DMS53 (cell line): Measurements from ENCODE around the gene HRH2.

Experiments used
- DNase-seq: peaks from one replicate; lab custom pipeline; 2025; lab: John Stamatoyannopoulos, UW

The HRH2 gene

DNA sequence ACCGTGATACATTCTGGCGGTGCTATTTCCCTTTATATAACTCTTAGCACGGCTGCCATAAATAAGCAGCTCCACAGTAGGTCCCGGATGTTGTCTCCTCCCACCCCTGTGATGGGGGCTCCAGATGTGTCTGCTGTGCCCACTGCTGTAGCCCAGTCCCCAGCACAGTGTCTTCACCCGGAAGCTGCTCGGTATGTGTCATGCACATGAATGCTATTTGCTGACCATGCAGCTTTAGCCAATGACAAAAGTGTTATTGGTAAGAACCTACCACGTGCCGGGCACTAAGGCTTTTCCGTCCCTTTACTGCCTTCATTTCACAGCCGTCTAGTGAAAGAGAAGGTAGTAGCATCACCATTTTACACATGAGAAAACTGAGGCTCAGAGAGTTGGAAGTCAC, 20.2 kb downstream of the HRH2 start:
- DNase-seq: no peak

DNA sequence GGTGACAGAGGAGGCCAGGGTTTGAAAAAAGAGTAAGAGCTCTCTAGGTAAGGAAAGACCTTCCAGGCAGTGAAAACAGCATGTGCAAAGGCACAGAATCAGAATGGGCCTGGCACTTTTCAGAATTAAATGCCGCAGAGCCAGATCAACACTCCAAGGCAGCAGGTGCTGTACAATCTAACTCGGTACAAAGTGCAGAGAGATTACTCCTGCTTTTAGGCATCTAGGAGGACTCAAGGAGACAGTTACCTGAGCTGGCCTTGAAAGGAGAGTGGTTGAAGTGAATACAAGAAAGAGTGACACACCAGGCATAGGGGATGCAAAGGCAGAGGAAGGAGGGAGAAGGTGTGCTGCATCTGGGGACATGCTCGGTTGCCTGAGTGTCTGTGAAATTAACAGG, 21.5 kb downstream of the HRH2 start:
- DNase-seq: no peak

DNA sequence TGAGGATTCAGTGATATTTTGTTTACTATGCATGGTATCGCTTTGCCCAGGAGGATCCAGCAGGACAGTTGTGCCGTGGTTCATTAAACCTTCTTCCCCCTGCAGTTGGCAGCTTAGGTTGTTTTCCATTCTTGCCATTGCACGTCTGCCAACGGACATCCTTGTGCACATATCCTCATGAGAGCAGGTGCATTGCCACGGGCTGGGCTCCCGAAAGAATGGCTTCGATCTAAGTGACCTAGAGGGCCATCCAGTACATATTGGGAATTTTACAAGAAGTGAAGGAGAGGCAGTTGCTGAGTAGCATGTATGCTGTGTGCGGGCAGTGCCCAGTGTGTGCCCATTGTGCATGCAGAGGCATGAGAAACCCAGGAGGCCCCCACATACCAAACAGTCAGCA, 22.1 kb downstream of the HRH2 start:
- DNase-seq: no peak

DNA sequence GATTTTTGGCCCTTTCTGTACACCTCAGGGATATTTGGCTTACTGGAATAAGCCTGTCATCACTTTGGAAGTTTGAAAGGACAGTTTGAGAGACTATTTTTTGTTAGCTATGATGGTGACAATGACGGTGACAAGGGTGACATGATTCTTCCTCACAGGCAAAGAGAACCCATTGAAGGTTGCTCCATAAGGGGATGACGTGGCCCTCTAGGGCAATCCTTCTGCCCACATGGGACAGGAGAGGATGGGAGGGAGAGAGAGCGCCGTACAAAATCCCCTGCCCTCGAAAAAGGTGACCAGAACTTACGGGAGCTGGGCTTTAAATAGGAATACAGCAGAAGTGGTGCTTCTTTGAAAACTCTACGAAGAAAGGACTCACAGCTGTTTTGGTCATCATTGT, 22.6 kb downstream of the HRH2 start:
- no peak for DNase-seq

DNA sequence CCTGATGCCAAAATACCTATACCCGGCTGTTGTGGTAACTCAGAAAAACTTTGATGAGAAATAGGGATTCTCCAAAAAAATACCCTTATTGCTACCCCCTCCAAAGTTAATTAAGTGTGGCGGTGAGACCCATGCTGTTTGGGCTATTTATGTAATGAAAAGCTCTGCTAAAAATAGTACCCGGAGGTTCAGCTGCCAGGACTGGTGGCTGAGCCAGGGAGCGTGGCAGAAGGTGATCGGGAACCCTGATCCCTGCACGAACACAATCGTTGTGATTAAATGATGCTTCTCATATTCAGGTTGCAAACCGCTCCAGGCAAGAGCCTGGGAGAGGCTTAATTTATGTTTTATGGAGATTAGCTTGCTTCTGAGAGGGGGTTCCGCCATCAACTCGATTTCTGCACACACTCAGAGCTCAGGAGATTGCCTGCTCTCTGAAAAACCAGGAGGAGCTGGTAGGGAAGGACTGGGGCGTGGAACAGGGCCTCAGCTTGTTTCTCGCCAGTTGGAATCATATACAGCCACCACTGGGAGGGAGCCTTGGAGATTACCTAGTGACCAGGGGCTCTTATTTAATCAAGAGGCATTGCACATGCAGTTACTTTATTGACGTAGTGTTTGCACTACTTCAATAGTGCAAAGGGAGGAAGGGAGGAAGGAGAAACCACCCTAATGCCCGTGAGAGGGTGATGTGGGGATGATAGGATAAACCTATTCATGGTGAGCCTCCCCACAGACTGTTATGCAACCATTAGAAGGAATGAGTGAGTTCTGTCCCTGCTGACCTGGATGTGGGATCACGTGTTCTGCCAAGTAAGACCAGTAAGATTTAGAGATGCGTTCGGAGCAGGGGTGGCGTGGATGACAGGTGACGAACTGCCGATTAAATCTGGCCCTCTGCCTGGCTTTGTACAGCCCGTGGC, 23.4 kb downstream of the HRH2 start:
- DNase-seq: no peak

DNA sequence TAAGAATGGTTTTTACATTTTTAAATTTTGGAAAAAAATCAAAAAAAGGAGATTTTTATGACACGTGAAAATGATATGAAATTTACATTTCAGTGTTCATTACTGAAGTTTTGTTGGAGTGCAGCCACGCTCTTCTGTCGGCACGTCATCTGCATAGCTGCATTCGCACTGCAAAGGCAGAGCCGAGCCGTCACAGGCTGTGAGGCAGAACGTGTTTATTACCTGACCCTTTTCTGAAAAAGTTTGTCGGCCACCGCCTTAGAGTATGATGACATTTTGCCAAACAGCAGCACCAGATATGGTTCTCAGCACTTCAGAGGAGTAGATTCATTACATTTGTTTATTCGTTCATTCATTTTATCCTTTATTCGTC, 24.1 kb downstream of the HRH2 start:
- DNase-seq: no peak

DNA sequence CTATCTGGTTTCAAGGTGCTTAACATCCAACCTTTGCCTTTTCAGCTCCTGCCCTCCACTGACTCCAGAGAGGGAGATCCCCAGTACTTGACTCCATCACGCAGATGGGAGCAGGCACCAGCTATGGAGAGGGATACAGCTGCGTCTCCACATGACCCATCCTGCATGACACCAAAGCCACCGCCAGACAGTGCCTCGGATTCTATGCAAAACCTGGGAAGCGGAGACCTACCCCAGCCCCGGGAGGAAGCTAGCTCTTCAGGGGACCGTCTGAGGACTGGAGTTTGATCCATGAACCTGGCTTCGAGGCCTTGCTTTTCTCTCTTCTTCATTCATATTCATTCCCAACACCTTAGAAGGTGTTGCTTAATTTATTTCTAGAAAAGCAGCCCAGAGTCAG, 24.8 kb downstream of the HRH2 start:
- DNase-seq: no peak

DNA sequence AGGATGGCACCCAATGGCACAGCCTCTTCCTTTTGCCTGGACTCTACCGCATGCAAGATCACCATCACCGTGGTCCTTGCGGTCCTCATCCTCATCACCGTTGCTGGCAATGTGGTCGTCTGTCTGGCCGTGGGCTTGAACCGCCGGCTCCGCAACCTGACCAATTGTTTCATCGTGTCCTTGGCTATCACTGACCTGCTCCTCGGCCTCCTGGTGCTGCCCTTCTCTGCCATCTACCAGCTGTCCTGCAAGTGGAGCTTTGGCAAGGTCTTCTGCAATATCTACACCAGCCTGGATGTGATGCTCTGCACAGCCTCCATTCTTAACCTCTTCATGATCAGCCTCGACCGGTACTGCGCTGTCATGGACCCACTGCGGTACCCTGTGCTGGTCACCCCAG, 25.4 kb downstream of the HRH2 start:
- DNase-seq: no peak

DNA sequence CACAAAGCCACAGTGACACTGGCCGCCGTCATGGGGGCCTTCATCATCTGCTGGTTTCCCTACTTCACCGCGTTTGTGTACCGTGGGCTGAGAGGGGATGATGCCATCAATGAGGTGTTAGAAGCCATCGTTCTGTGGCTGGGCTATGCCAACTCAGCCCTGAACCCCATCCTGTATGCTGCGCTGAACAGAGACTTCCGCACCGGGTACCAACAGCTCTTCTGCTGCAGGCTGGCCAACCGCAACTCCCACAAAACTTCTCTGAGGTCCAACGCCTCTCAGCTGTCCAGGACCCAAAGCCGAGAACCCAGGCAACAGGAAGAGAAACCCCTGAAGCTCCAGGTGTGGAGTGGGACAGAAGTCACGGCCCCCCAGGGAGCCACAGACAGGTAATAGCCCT, 26.1 kb downstream of the HRH2 start:
- DNase-seq: no peak

DNA sequence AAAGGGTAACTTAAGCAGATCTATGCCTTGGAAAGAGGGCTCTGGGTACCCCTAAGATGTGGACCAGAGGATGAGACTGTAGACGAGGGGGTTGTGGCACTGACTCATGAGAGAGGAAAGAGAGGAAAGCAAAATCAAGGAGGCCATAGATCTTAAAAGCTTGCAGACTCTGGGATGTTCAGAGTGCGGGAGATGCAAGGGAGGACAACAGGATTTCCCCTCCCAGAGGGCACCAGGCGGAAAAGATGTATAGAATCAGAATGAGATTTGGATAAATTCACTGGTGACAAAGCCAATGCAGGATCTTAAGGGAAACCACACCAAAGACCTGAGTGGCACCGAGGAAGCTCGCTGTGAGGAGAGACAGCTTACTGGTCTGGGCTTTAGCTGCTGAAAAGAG, 27.1 kb downstream of the HRH2 start:
- DNase-seq: no peak

DNA sequence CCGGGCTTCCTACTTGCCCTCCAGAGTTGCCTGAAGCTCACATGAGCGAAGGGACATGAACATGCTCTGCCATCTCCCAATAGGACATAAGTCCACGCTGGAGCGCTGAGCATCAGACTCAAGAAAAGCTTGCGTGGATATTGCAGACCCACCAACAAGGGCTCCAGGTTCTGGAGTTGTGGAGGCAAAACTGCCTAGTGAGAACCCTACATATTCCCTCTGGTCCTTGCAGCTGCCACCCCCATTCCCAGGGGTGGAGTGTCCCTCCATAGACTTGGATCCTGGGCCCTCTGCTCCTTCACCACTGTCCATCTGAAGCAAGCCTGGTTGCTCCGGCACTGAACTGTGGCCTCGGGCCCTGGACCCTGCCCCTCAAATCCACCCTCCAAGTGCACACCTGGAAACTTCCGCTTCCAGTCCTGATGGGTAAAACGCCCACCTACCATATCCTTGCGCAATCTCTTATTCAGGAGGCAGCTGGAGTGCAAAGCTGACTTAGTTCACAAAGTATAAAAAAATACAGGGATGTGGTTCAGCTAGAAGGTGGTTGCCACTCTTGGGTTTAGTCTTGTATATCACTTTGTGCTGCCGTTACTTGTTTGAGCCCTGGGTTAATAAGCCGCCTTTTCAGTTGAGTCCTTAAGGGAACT, 28.0 kb downstream of the HRH2 start:
- DNase-seq: no peak

DNA sequence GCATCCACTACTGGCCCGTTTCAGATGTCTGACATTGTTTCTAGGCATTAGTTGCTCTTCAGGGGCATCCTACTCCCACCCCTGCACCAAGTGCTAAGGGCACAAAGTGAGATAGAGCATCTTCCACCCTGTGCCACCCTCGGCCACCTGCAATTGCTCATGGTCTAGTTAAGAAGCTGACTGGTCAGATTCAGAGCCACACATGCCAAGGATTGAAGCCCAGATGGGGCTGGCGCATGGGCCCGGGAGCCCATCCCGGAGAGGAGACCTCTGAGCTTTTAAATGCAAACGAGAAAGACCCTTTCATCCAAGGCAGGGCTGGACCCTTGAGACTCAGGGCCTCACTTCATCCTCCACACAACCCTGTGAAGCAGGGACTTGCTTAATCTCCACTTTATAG, 28.5 kb downstream of the HRH2 start:
- no peak for DNase-seq

DNA sequence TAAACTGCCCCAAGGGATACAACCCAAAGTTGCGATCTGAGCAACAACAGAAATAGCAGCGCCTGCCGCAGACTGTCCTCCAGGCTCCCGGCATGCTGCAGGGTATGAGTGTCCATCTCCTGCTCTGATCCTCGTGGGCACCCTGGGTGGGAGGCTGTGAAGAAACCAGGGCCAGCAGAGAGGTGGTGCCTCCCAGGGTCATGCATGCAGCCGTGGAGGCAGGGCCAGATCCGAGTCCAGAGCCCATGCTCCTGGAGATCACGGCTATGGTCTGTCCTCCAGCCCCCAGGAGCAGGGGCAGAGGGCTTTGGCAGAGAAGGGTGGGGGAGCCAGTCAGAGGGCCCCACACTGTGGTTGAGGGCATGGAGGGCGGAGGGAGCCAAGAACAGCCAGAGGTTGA, 29.0 kb downstream of the HRH2 start:
- DNase-seq: no peak

DNA sequence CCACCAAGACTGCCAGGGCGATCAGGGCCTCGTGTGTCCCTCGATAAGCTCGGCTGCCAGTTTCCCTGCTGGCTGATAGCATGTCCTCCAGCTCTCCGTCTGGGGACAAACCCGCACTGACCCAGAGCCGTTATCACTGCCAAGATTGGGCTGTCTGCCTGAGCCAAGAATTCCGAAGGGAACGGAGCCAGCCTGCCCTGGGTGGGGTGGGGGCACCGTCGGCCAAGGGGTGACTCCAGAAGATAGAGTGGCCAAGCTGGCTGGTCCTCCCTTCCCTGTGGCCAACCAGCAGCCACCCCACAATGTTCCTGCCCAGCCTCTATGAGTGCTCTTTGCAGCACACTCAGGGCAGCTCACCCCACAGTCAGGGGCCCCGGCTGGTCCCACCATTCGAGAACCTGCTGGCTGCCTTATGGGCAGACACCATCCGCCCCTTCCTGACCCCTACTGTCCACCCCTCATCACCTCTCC, 29.4 kb downstream of the HRH2 start:
- DNase-seq: no peak

DNA sequence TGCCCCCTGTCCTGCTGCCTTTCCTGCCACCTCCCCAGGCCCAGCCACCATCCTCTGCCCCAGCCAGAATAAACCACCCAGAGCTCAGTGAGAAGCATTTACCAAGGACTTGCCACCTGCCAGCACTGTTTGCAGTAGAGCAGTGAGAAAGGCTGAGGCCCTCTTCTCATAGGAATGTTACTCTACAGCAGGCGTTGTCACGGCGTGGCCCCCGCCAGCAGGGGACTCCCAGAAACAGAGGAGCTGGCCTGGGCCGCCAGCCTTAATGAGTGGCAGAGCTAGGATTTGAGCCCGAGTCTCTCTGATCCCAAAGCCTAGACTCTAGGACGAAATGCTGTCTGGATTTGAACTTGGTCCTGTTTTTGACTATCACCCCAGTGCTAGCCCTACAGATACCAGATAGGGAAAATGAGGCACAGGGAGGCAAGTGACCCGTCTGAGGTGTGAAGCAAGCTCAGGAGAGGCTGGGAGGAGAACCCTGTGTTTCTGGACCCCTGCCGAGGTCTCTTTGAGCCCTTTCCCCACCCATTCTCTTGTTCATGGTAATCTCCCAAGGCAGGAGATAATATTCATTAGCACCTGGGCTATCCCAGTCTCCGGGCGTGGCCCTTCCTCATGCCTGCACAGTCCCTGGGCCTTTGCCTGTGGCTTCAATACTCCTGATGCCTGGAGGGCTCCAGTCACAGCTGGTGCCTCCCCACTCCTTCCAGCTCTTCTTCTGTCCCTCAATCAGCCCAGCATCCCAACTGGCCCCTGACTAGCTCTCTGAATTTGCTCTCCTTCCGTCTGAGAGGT, 30.7 kb downstream of the HRH2 start:
- DNase-seq: no peak

DNA sequence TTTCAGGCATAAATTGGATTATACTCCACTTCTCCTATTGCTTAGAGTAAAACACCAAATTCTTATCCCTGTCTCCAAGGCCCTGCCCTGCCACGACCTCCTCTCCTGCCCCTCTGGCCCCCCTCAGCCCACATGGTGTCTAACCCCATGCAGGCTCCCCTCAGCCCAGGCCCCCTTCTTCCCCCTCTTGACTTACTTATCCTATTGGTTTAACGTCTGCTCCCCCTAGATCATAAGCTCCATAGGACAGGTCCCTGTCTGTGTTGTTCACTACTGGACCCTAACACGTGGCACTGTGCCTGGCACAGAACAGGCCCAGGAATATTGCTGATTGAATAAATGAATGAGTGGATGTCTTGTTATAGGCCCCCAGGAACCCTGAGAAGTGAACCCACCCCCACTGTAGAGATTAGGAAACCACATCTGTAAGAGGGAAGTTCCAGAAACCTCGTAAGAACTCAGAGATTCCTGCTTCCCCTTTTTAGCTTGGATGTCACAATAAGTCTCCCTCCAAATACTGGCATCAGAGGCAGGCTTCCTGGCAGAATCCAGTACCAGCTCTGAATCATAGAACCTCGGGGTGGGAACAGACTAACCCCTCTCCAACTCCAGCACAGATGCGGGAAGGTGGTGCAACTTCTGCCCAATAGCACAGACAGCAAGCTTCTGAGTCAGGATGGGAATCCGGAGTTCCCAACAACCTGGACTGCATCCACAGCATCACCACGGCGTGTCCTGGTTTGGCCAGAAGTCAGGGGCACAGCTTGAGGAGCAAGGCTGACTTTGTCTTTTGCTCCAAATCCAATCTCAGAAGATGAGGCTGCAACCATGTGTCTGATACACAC, 31.5 kb downstream of the HRH2 start:
- no peak for DNase-seq

DNA sequence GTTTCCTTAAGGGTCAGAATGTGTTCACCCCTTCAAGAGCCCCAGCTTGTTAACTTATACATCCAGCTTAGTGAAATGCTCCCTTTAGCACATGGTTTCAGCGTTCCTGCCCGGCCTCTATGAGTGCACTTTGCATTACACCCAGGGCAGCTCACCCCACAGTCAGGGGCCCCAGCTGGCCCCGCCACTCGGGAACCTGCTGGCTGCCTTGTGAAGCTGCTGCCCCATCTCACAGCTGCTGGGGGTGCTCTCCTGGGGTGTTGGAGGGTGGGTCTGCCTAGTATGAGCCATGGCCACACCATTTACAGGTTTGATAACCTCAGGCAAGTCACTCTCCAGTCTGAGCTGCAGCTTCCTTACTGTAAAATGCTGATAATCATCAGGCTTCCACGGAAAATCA, 32.2 kb downstream of the HRH2 start:
- DNase-seq: no peak

DNA sequence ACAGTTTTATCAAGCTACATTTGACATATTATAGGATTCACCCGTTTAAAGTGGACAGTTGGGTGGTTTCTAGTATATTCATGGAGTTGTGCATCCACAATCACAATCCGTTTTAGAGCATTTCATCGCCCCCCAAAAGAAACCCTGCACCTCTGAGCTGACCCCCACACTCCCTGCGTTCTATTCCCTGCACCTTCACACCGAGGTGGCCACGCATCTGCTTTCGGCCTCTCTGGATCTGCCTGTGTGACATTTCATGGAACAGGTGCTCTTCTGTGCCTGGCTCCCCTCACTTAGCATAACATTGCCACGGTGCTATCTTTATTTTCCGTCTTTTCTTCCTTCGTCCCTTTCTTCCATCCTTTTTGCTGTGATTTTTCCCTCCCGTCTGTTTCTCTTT, 32.7 kb downstream of the HRH2 start:
- DNase-seq: no peak

DNA sequence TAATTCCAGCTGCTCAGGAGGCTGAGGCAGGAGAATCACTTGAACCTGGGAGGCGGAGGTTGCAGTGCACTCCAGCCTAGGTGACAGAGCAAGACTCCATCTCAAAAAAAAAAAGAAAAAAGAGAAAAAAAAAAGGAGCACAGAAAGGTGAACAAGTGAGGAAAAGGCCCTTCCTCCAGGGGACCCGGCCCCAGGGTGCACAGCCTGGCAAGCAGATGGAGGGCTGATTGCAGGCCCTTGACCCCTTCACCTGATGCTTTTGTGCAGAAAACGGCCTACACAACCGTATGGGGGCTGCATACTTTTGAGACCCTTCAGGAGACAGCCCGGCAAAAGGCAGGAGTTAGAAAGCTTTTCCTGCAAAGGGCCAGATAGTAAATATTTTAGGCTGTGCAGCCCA, 33.9 kb downstream of the HRH2 start:
- DNase-seq: no peak

DNA sequence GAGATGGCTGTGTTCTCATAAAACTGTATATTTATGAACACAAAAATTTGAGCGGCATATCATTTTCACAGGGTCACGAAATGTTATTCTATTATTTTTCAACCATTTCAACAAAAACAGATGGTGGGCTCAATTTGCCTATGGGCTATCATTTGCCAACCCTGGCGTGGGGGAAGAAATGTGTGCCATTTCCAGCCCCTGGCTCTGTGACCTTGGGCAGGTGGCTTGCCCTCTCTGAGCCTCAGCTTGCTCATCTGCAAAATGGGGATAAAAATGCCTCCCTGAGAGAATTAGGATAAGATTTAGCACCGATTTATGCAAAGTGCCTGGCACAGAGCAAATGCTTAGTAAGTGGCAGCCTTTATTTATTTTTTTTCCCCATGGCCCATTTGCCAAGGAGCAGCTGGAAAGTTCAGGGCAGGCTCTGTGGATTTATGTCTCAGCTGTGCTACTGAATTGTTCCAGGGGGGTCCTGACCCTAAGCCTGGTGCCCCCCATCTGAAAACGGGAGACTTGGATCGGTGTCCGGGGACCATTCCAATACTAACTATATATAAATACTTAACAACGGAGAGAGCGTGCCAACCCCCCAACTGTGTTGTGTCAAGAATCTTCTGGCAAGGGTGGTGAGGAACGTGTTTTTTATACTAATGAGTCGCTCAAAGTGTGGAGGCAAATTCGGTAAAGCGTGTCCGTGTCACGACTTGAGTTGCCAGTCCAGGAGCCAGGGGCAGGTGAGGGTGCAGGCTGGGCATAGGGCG, 34.5 kb downstream of the HRH2 start:
- DNase-seq: no peak
